ENCODE measurements around the gene C19orf81. TPM values are rescaled to one million over a fixed set of nuclear protein-coding genes. Genes with fewer than 3 reads are reported as not detected.
A peak's percentile ranks its signal among the peaks of the same experiment; 100 is the strongest.

The C19orf81 gene
- total and polyA plus RNA-seq, 12 donors = 0.61 to 7.2 (median 3.4) TPM; not detected in 2

GRCh38 chr19:50694815-50695145, 45.5 kb downstream of the C19orf81 start:
- Histone ChIP-seq H3K4me3 (no peak overlapping the region), H3K36me3 (no peaks in the 10 kb centered on the region), H3K9me3 (no peaks in the 10 kb centered on the region), H3K27ac (no peak overlapping the region), H3K27me3 (peaks cover 14 to 83% (median 70%) of the 10 kb centered on the region in 7 donors), H3K4me1 (peaks cover 0 to 4% (median 0%) of the 10 kb centered on the region in 9 donors)
- ATAC-seq (no peak), DNase-seq (no peak)
- TF ChIP-seq CTCF (IDR thresholded peaks at IDR 0.05) = no peak
- 0 to 1% methylated on average over 11 to 51 of the region's 51 CpGs for WGBS, 2 donors
- intact Hi-C loops (cut with DNase I) = no loop called here

DNA sequence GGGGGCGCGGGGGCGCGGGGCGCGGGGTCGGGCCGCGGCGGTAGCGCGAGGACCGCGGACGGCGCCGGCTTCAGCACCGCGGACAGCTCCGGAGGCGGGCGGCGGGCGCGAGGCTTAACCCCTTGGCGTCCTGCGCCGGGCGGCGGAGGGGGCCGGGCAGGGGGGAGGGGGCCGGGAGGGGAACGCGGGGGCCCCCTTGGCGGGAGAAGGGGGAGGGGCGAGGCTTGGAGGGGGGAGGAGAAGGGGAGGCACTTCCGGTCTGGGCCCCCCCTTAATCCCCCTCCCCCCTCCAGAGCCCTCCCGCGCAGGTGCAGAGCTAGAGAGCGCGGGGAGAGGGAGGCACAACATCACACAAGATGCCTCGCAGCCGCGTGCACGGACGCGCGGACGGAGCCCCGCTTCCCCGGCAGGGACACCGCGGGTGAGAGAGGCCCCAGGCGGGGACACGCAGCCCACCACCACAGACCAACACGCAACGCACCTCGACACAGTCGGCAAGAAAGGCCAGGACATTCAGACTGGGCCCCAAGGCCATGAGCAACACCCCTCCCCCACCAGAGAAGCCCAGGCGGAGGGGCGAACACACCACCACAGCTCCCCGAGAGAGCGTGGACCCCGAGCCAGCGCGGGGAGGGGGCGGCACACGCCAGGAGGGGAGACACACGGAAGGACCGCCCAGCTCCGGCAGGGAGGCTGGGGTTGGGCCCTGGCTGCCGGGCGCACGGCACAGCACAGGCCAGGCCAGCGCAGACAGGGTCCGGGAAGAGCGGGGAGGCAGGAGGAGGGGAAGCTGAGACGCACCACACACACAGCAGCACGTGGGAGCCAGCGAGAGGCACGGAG, 46.2 kb downstream of the C19orf81 start:
- Histone ChIP-seq H3K9me3 (no peaks in the 10 kb centered on the region), H3K4me3 (no peak overlapping the region), H3K4me1 (peaks cover 0 to 4% (median 0%) of the 10 kb centered on the region in 9 donors), H3K36me3 (no peaks in the 10 kb centered on the region), H3K27ac (no peak overlapping the region), H3K27me3 (peaks cover 14 to 78% (median 66%) of the 10 kb centered on the region in 7 donors)
- intact Hi-C loops (cut with DNase I) = no loop called here
- DNase-seq (no peak), ATAC-seq (peak in 2 of 8 donors; percentile 42 to 65)
- 1 to 4% methylated on average over 41 to 78 of the region's 81 CpGs for WGBS, 2 donors
- TF ChIP-seq CTCF (IDR thresholded peaks at IDR 0.05) = no peak

DNA sequence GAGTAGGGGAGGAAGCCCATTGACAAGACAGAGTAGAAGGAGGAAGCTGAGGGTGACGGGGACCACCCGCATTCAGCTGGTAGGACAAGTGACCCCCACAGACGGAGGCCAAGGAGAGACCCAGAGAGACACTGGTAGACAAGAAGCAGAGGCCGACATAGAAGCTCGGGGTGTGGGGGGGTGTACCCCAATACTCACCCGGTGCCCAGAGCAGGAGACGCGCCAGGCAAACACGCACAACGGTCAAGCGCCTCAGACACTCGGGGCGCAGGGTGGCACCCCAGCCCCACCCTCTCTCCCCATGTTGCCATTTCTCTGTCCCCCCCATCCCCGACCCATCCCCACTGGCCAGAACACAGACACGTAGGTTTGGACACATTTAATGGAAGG, 46.8 kb downstream of the C19orf81 start:
- peaks cover 14 to 79% (median 63%) of the 10 kb centered on the region in 7 donors for H3K27me3 ChIP-seq
- no peak for TF ChIP-seq CTCF (IDR thresholded peaks at IDR 0.05)
- H3K4me3 ChIP-seq = no peak overlapping the region
- ATAC-seq = no peak
- intact Hi-C loops (cut with DNase I) = no loop called here
- WGBS, 2 donors = 52 to 56% methylated on average over 15 of the region's 15 CpGs
- no peaks in the 10 kb centered on the region for H3K9me3 ChIP-seq
- no peaks in the 10 kb centered on the region for H3K36me3 ChIP-seq
- H3K4me1 ChIP-seq = peaks cover 0 to 4% (median 0%) of the 10 kb centered on the region in 9 donors
- no peak overlapping the region for H3K27ac ChIP-seq
- no peak for DNase-seq

DNA sequence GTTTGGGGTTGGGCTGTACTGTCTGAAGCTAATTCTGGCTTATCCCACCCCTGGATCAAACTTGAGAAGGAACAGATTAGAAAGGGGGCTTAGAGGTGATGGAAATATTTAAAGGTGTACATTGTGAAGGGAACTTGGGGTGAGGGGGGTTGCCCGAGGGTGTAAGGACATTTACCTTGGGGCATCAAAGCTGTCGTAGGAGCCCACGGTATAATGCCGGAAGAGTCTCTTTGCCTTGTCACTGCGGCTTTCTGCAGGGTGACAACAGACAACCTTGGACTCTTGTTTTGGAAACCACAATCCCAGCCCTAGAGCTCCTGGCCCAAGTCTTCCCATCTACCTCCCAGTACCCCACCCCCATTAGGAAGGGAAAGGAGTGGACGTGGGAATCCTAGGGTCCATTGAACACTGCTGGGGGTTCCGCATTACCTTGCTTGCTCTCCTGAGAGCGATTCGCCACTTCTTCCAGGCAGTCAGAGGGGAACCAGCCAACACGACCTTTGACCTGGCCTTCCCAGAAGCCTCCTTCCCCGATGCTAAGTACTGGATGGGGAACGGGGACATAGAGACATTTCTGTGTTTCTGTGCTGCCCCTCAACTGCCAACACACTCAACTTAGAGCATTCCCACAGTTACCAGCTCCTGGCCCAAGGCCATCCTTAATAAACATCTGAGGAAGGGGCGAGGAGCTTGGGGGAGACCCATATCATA, 48.3 kb downstream of the C19orf81 start:
- 72 to 73% methylated on average over 13 of the region's 13 CpGs for WGBS, 2 donors
- H3K36me3 ChIP-seq = no peaks in the 10 kb centered on the region
- intact Hi-C loops (cut with DNase I) = no loop called here
- peaks cover 13 to 78% (median 63%) of the 10 kb centered on the region in 7 donors for H3K27me3 ChIP-seq
- ATAC-seq (no peak), DNase-seq (no peak)
- H3K9me3 ChIP-seq = no peaks in the 10 kb centered on the region
- peaks cover 0 to 4% (median 0%) of the 10 kb centered on the region in 9 donors for H3K4me1 ChIP-seq
- no peak overlapping the region for H3K27ac ChIP-seq
- TF ChIP-seq CTCF (IDR thresholded peaks at IDR 0.05) = no peak
- H3K4me3 ChIP-seq = no peak overlapping the region
